ENCODE data around the gene TGFBR3L.

Gene TGFBR3L

DNA sequence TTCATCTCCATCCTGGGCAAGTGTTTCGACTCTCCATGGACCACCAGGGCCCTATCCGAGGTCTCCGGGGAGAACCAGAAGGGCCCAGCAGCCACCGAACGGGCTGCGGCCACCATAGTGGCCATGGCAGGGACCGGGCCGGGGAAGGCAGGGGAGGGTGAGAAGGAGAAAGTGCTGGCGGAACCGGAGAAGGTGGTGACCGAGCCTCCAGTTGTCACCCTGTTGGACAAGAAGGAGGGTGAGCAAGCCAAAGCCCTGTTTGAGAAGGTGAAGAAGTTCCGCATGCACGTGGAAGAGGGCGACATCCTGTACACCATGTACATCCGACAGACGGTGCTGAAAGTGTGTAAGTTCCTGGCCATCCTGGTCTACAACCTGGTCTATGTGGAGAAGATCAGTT, 15.7 kb upstream of the TGFBR3L start:
- no peaks in the 10 kb centered on the region for H3K9me3 ChIP-seq (ENCODE audit: control insufficient read depth, insufficient read depth, low read depth, low read length)
- no peak overlapping the region for H3K27ac ChIP-seq (ENCODE audit: low read depth, low read length)
- peaks cover 13% of the 10 kb centered on the region for H3K36me3 ChIP-seq (ENCODE audit: control insufficient read depth, insufficient read depth, low read length)
- H3K4me3 ChIP-seq (ENCODE audit: low read depth, low read length), result no peak overlapping the region
- H3K9ac ChIP-seq (ENCODE audit: low read length), result no peak overlapping the region
- H3K27me3 ChIP-seq (ENCODE audit: control insufficient read depth, insufficient read depth, low read length), result no peaks in the 10 kb centered on the region
- H3K4me1 ChIP-seq (ENCODE audit: control insufficient read depth, insufficient read depth, low read length), result peaks cover 7% of the 10 kb centered on the region

DNA sequence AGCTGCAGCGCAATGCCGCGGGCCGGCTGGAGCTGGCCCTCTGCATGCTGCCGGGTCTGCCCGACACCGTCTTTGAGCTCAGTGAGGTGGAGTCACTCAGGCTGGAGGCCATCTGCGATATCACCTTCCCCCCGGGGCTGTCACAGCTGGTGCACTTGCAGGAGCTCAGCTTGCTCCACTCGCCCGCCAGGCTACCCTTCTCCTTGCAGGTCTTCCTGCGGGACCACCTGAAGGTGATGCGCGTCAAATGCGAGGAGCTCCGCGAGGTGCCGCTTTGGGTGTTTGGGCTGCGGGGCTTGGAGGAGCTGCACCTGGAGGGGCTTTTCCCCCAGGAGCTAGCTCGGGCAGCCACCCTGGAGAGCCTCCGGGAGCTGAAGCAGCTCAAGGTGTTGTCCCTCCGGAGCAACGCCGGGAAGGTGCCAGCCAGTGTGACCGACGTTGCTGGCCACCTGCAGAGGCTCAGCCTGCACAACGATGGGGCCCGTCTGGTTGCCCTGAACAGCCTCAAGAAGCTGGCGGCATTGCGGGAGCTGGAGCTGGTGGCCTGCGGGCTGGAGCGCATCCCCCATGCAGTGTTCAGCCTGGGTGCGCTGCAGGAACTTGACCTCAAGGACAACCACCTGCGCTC, 14.8 kb upstream of the TGFBR3L start:
- Histone ChIP-seq H3K27me3 (ENCODE audit: control insufficient read depth, insufficient read depth, low read length) (no peaks in the 10 kb centered on the region), H3K9me3 (ENCODE audit: control insufficient read depth, insufficient read depth, low read depth, low read length) (no peaks in the 10 kb centered on the region), H3K9ac (ENCODE audit: low read length) (no peak overlapping the region), H3K36me3 (ENCODE audit: control insufficient read depth, insufficient read depth, low read length) (peaks cover 13% of the 10 kb centered on the region), H3K4me3 (ENCODE audit: low read depth, low read length) (no peak overlapping the region), H3K27ac (ENCODE audit: low read depth, low read length) (no peak overlapping the region), H3K4me1 (ENCODE audit: control insufficient read depth, insufficient read depth, low read length) (peaks cover 12% of the 10 kb centered on the region)

DNA sequence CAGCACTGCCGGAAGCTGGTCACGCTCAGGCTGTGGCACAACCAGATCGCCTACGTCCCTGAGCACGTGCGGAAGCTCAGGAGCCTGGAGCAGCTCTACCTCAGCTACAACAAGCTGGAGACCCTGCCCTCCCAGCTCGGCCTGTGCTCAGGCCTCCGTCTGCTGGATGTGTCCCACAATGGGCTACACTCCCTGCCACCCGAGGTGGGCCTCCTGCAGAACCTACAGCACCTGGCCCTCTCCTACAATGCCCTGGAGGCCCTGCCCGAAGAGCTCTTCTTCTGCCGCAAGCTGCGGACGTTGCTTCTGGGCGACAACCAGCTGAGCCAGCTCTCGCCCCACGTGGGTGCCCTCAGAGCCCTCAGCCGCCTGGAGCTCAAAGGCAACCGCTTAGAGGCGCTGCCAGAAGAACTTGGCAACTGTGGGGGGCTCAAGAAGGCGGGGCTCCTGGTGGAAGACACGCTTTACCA, 14.2 kb upstream of the TGFBR3L start:
- H3K9me3 ChIP-seq (ENCODE audit: control insufficient read depth, insufficient read depth, low read depth, low read length), result no peaks in the 10 kb centered on the region
- H3K36me3 ChIP-seq (ENCODE audit: control insufficient read depth, insufficient read depth, low read length), result peaks cover 13% of the 10 kb centered on the region
- H3K27ac ChIP-seq (ENCODE audit: low read depth, low read length), result no peak overlapping the region
- H3K4me1 ChIP-seq (ENCODE audit: control insufficient read depth, insufficient read depth, low read length), result peaks cover 16% of the 10 kb centered on the region
- H3K27me3 ChIP-seq (ENCODE audit: control insufficient read depth, insufficient read depth, low read length), result no peaks in the 10 kb centered on the region
- H3K9ac ChIP-seq (ENCODE audit: low read length), result no peak overlapping the region
- H3K4me3 ChIP-seq (ENCODE audit: low read depth, low read length), result no peak overlapping the region

DNA sequence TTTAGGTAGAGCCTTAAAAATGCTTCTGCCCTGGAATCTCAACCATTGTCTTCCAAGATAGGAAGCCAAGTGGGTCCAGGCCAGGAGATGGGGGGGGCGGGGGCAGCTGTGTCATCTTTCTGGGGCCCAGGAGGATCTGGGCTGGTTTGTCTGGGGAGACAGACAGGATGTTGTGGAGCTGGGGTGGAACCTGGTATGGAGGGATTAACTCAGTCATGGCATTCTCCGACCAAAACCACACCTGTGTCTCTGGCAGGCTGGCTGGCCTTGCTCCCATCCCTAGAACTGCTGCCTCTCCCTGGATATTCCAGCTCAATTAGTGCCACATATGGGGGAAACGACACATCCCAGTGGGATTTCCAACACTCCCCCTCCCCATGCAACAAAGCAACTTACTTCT, 13.7 kb upstream of the TGFBR3L start:
- Histone ChIP-seq H3K27ac (ENCODE audit: low read depth, low read length) (no peak overlapping the region), H3K4me1 (ENCODE audit: control insufficient read depth, insufficient read depth, low read length) (peaks cover 16% of the 10 kb centered on the region), H3K27me3 (ENCODE audit: control insufficient read depth, insufficient read depth, low read length) (no peaks in the 10 kb centered on the region), H3K9me3 (ENCODE audit: control insufficient read depth, insufficient read depth, low read depth, low read length) (no peaks in the 10 kb centered on the region), H3K9ac (ENCODE audit: low read length) (no peak overlapping the region), H3K36me3 (ENCODE audit: control insufficient read depth, insufficient read depth, low read length) (peaks cover 13% of the 10 kb centered on the region), H3K4me3 (ENCODE audit: low read depth, low read length) (no peak overlapping the region)

DNA sequence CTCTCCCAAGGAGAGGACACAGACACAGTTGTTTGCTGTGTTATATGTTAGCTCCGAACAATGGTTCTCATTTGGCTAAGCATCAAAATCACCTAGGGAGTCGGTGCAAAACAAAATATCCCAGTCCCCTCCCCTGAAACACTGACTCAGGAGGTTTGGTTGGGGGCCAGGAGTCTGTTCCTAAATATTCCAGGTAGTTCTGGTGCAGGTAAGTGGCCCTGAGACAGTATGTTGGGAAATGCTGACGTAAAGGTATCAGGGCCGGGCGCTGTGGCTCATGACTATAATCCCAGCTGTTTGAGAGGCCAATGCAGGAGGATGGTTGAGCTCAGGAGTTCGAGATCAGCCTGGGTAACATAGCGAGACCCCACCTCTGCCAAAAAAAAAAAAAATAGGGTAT, 13.3 kb upstream of the TGFBR3L start:
- Histone ChIP-seq H3K4me3 (ENCODE audit: low read depth, low read length) (no peak overlapping the region), H3K36me3 (ENCODE audit: control insufficient read depth, insufficient read depth, low read length) (peaks cover 13% of the 10 kb centered on the region), H3K27ac (ENCODE audit: low read depth, low read length) (no peak overlapping the region), H3K9me3 (ENCODE audit: control insufficient read depth, insufficient read depth, low read depth, low read length) (no peaks in the 10 kb centered on the region), H3K9ac (ENCODE audit: low read length) (no peak overlapping the region), H3K27me3 (ENCODE audit: control insufficient read depth, insufficient read depth, low read length) (no peaks in the 10 kb centered on the region), H3K4me1 (ENCODE audit: control insufficient read depth, insufficient read depth, low read length) (peaks cover 16% of the 10 kb centered on the region)

DNA sequence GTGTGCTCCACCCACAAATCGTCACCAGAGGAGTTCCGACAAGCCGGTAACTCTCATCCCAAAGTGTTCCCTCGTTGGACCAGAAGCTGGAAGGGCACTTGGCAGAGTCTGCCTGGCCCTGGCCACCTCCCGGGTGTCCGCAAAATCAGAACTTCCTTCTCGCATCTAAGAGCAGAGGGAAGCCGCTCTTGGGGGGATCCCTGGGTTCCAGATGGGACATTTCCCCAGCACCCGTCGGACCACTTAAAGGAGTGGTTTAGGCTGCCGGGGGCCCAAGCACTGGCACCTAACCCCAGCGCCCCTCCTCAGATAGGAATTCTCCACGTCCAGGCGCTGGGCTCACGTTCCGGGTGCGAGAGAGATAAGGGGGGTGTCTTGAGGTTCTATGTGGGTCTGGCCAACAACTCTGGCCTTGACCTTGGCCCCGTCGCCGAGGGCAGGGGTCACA, 11.8 kb upstream of the TGFBR3L start:
- peak overlapping the region; percentile 23; the same call in 1 of the 2 replicates for H3K27ac ChIP-seq (ENCODE audit: low read depth, low read length)
- peaks cover 13% of the 10 kb centered on the region for H3K36me3 ChIP-seq (ENCODE audit: control insufficient read depth, insufficient read depth, low read length)
- peak overlapping the region; percentile 61 for H3K4me3 ChIP-seq (ENCODE audit: low read depth, low read length)
- peak overlapping the region; percentile 83 for H3K9ac ChIP-seq (ENCODE audit: low read length)
- no peaks in the 10 kb centered on the region for H3K27me3 ChIP-seq (ENCODE audit: control insufficient read depth, insufficient read depth, low read length)
- H3K4me1 ChIP-seq (ENCODE audit: control insufficient read depth, insufficient read depth, low read length), result peaks cover 16% of the 10 kb centered on the region
- no peaks in the 10 kb centered on the region for H3K9me3 ChIP-seq (ENCODE audit: control insufficient read depth, insufficient read depth, low read depth, low read length)

DNA sequence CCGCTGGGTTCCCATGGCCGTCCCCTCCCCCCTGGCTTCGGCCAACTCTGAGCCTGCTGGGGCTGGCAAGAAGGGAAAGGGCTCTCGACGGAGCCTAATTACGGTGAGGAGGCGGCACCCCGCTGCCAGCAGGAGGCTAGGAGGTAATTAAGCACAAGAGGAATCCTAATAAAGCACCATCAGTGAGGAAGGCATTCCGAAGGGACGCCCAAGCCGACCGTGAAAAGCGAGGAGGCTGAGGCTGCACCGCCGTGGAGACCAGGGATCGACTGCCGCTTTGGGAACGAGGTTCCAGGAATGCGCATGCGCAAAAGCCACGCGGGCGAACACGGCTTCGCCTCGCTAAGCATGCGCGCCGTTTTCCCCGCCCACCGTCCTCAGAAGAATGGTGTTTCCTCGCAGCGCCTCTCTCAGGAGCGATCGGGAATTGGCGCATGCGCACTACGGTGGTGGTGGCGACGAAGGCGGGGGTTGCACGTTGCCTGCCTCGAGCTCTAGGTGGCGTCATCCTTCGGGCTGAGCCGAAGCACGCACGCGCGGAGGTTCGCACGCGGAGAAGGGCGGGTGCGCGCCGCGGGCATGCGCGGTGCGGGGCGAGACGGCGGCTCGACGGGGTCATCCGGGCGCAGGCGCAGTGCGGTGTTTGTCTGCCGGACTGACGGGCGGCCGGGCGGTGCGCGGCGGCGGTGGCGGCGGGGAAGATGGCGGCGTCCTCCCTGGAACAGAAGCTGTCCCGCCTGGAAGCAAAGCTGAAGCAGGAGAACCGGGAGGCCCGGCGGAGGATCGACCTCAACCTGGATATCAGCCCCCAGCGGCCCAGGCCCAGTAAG, 11.2 kb upstream of the TGFBR3L start, which contains the start of gene MAP2K7:
Gene MAP2K7 (plus strand): TSS at position 634 of the 830 bp plus-strand sequence. CDS start 68 bp downstream, at position 702.
- Histone ChIP-seq H3K27me3 (ENCODE audit: control insufficient read depth, insufficient read depth, low read length) (no peaks in the 10 kb centered on the region), H3K36me3 (ENCODE audit: control insufficient read depth, insufficient read depth, low read length) (peaks cover 13% of the 10 kb centered on the region), H3K27ac (ENCODE audit: low read depth, low read length) (peak within 1 kb of the TSS; percentile 28; the same call in 1 of the 2 replicates), H3K4me3 (ENCODE audit: low read depth, low read length) (peak within 1 kb of the TSS; percentile 93), H3K9me3 (ENCODE audit: control insufficient read depth, insufficient read depth, low read depth, low read length) (no peaks in the 10 kb centered on the region), H3K4me1 (ENCODE audit: control insufficient read depth, insufficient read depth, low read length) (peaks cover 16% of the 10 kb centered on the region), H3K9ac (ENCODE audit: low read length) (peak within 1 kb of the TSS; percentile 83)

DNA sequence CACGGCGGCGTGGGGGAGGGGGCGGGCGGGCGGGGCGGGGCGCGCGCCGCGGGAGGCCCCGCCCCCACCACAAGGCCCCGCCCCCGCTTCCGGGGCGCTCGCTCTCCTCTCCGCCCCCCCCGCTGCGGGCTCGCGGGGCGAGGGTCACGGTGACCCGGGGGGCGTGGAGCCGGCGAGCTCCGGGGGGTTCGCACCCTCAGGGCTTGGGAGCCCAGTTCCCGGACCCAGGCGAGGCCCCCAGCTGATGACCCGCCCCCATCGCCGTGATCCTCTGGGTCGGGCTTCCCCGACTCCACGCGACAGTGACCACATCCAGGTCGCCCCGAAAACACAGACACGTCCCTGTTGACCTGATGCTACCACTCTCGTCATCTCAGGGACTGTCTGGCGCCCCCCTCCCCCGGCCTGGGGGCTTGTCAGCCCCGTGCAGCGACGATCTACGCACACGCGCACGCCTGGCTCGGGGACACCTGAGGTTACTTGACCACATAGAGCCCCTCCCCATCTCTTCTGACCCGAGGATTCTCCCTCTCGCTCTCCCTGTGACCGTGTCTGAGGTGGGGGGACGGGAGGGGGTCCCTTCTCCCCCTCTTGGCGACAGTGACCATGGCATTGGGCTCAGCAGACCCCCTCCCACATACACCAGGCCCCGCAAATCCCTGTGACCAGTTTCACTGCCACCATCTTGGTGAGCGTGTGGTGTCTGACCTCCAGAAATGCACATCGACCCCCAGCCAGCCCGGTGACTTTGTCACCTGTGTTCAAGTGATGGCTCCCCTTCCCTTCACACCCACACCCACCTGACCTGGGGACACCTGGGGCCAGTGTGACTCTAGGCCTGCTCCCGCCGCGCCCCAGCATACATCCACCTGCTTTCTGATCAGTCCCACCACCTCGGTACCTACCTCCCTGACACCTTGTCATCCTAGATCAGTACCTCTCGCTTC, 10.3 kb upstream of the TGFBR3L start:
- peak overlapping the region; percentile 28; the same call in 1 of the 2 replicates for H3K27ac ChIP-seq (ENCODE audit: low read depth, low read length)

DNA sequence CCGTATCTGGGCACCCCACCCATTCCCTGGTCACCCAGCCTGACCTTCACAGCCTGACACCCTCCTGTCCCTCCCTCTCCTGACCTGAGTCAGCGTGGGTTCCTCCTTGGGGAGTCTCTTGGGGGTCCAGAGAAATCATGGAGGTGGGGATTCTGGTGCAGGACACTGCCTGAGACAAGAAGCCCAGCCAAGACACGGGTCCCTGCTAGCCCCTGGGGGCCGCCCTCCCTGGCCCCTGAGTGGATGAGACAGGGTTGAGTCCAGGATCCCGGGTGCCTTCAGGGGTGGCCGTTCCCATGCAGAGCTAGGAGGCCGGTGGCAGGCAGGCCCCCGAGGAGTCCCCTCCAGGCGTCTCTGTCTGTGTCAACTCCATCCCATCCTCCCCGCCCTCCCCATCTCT, 9.4 kb upstream of the TGFBR3L start:
- Histone ChIP-seq H3K27me3 (ENCODE audit: control insufficient read depth, insufficient read depth, low read length) (no peaks in the 10 kb centered on the region), H3K36me3 (ENCODE audit: control insufficient read depth, insufficient read depth, low read length) (peaks cover 12% of the 10 kb centered on the region), H3K4me3 (ENCODE audit: low read depth, low read length) (no peak overlapping the region), H3K4me1 (ENCODE audit: control insufficient read depth, insufficient read depth, low read length) (peaks cover 16% of the 10 kb centered on the region), H3K9ac (ENCODE audit: low read length) (no peak overlapping the region), H3K9me3 (ENCODE audit: control insufficient read depth, insufficient read depth, low read depth, low read length) (no peaks in the 10 kb centered on the region), H3K27ac (ENCODE audit: low read depth, low read length) (no peak overlapping the region)

More for the DNA sequence above, 10.3 kb upstream of the TGFBR3L start:
- peaks cover 13% of the 10 kb centered on the region for H3K36me3 ChIP-seq (ENCODE audit: control insufficient read depth, insufficient read depth, low read length)
- H3K9ac ChIP-seq (ENCODE audit: low read length), result peak overlapping the region; percentile 83
- H3K9me3 ChIP-seq (ENCODE audit: control insufficient read depth, insufficient read depth, low read depth, low read length), result no peaks in the 10 kb centered on the region
- H3K27me3 ChIP-seq (ENCODE audit: control insufficient read depth, insufficient read depth, low read length), result no peaks in the 10 kb centered on the region
- peaks cover 16% of the 10 kb centered on the region for H3K4me1 ChIP-seq (ENCODE audit: control insufficient read depth, insufficient read depth, low read length)
- peak overlapping the region; percentile 93 for H3K4me3 ChIP-seq (ENCODE audit: low read depth, low read length)

DNA sequence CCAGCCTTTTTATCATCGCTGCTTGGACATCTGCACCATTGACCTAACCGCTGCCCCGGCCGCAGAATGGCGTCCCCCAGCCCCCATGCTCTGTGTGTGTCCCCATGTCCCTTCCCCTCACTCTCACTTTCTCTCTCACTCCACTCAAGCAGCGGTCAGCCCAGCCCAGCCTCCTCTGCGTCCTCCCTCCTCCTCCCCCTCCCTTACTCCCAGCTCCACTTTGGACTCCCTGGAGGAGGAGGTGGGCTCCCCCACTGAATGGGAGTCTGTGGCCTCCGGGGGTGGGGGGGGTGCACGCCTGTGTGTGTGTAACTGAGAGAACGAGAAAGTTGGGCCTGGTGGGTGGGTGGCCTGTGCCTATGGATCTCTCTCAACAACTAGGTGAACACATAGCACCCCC, 8.8 kb upstream of the TGFBR3L start:
- Histone ChIP-seq H3K9me3 (ENCODE audit: control insufficient read depth, insufficient read depth, low read depth, low read length) (no peaks in the 10 kb centered on the region), H3K9ac (ENCODE audit: low read length) (no peak overlapping the region), H3K4me3 (ENCODE audit: low read depth, low read length) (0 out of 2 replicates have a peak overlapping the region, but pooled peaks have one; percentile 10), H3K27me3 (ENCODE audit: control insufficient read depth, insufficient read depth, low read length) (no peaks in the 10 kb centered on the region), H3K4me1 (ENCODE audit: control insufficient read depth, insufficient read depth, low read length) (peaks cover 16% of the 10 kb centered on the region), H3K27ac (ENCODE audit: low read depth, low read length) (no peak overlapping the region), H3K36me3 (ENCODE audit: control insufficient read depth, insufficient read depth, low read length) (peaks cover 16% of the 10 kb centered on the region)
